Measurements from ENCODE around the gene LIME1. TPM values are rescaled to one million over a fixed set of nuclear protein-coding genes. Genes with fewer than 3 reads are reported as not detected.

Gene LIME1
- total RNA-seq, 1 donor from 2014 or later = 10.2 TPM

- ATAC-seq (ENCODE audit: low read depth) = no peak
- CTCF ChIA-PET = no interaction called here
- H3K27ac Mint-ChIP-seq = no peak overlapping the region
- no peak overlapping the region for H3K4me3 Mint-ChIP-seq
- no peak for DNase-seq
- H3K36me3 Mint-ChIP-seq (ENCODE audit: low read depth) = no peaks in the 10 kb centered on the region
- no peaks in the 10 kb centered on the region for H3K4me1 Mint-ChIP-seq
- POLR2A ChIA-PET = no interaction called here
- no peak for TF ChIP-seq CTCF (IDR thresholded peaks at IDR 0.05)
- no peaks in the 10 kb centered on the region for H3K9me3 Mint-ChIP-seq
- H3K27me3 Mint-ChIP-seq = no peaks in the 10 kb centered on the region
- intact Hi-C loops (cut with micrococcal nuclease) = no loop called here
Measured at GRCh38 chr20:63748934-63749270, 12.4 kb downstream of the LIME1 start.

- intact Hi-C loops (cut with micrococcal nuclease) = no loop called here
- no peak for DNase-seq
- H3K9me3 Mint-ChIP-seq = no peaks in the 10 kb centered on the region
- no peak for TF ChIP-seq CTCF (IDR thresholded peaks at IDR 0.05)
- H3K4me1 Mint-ChIP-seq = no peaks in the 10 kb centered on the region
- ChIA-PET POLR2A (no interaction called here), CTCF (interaction anchor here (0.5 kb wide), 1 partner anchor 55 kb away, joined by 5 read pairs; no protein-coding TSS in a partner anchor)
- H3K4me3 Mint-ChIP-seq = no peak overlapping the region
- no peaks in the 10 kb centered on the region for H3K27me3 Mint-ChIP-seq
- no peaks in the 10 kb centered on the region for H3K36me3 Mint-ChIP-seq (ENCODE audit: low read depth)
- no peak overlapping the region for H3K27ac Mint-ChIP-seq
- no peak for ATAC-seq (ENCODE audit: low read depth)
Measured at GRCh38 chr20:63749597-63750508, 13.4 kb downstream of the LIME1 start.

- Mint-ChIP-seq H3K4me1 (no peaks in the 10 kb centered on the region), H3K4me3 (no peak overlapping the region), H3K36me3 (ENCODE audit: low read depth) (no peaks in the 10 kb centered on the region), H3K27ac (no peak overlapping the region), H3K9me3 (no peaks in the 10 kb centered on the region), H3K27me3 (no peaks in the 10 kb centered on the region)
- no peak for DNase-seq
- TF ChIP-seq CTCF (IDR thresholded peaks at IDR 0.05) = no peak
- intact Hi-C loops (cut with micrococcal nuclease) = no loop called here
- CTCF ChIA-PET = no interaction called here
- POLR2A ChIA-PET = no interaction called here
- no peak for ATAC-seq (ENCODE audit: low read depth)
Measured at GRCh38 chr20:63750807-63751470, 14.5 kb downstream of the LIME1 start.

GRCh38 chr20:63751471-63752271, 15.2 kb downstream of the LIME1 start:
- Mint-ChIP-seq H3K27ac (no peak overlapping the region), H3K9me3 (no peaks in the 10 kb centered on the region), H3K4me1 (no peaks in the 10 kb centered on the region), H3K36me3 (ENCODE audit: low read depth) (no peaks in the 10 kb centered on the region), H3K27me3 (no peaks in the 10 kb centered on the region), H3K4me3 (no peak overlapping the region)
- intact Hi-C loops (cut with micrococcal nuclease) = no loop called here
- ATAC-seq (ENCODE audit: low read depth) (no peak), DNase-seq (no peak)
- ChIA-PET POLR2A (interaction anchor here (0.6 kb wide), 1 partner anchor 85 kb away, joined by 3 read pairs; no protein-coding TSS in a partner anchor), CTCF (no interaction called here)
- TF ChIP-seq CTCF (IDR thresholded peaks at IDR 0.05) = no peak
